Measurements from ENCODE around the gene DPP7. TPM values are rescaled to one million over a fixed set of nuclear protein-coding genes. Genes with fewer than 3 reads are reported as not detected.

Gene DPP7
- total and polyA plus RNA-seq, 10 of the 15 experiments (the other 5 are each of a cell fraction or from before 2014, with no cell fraction given), result 0.68 to 245 (median 106) TPM

DNA sequence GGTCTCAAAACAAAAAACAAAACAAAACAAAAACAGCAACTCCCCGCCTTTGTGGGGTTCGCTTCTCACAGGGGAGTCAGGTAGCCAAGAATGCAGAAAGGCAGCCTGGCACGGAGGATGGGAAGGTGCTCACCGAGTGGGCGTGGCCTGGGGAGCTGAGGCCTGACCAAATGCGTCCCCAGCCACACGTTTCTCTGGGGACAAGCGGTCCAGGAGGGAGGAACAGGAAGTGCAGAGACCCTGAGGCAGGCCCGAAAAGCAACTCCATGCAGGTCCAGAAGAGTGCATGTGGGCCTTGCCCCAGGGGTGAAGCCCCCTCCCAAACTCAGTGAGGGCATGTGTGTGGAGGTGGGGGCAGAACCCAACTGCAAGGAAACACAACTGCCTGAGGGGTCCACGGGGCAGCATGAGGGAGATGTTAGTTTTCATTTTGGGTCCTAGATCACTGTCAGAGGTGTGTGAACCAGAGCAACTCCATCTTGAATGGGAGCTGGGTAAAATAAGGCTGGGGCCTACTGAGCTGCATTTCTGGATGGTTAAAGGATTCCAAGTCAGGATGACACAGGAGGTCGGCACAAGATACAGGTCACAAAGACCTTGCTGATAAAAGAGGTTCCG lies 39.8 kb downstream of the DPP7 start (continued):
- TF ChIP-seq, protein P1, sequence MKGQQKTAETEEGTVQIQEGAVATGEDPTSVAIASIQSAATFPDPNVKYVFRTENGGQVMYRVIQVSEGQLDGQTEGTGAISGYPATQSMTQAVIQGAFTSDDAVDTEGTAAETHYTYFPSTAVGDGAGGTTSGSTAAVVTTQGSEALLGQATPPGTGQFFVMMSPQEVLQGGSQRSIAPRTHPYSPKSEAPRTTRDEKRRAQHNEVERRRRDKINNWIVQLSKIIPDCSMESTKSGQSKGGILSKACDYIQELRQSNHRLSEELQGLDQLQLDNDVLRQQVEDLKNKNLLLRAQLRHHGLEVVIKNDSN (IDR thresholded peaks at IDR 0.05; ENCODE audit: borderline replicate concordance, extremely low read length, insufficient read depth, low read depth, low read length), result no peak
- TF ChIP-seq NR2C1 (IDR thresholded peaks at IDR 0.05) (no peak), MYB (IDR thresholded peaks at IDR 0.05; ENCODE audit: borderline replicate concordance, low read depth, low read length) (no peak), BHLHE40 (IDR thresholded peaks at IDR 0.05; ENCODE audit: borderline replicate concordance in 1 of 2, low read depth in 2 of 2, low read length in 1 of 2) (peak in 1 of 2 experiments; percentile 62; a peak in 2 of 4 replicates), MEF2B (IDR thresholded peaks at IDR 0.05; ENCODE audit: partially characterized antibody, poor library complexity, severe bottlenecking) (peak; percentile 59), TCF3 (IDR thresholded peaks at IDR 0.05; ENCODE audit: borderline replicate concordance, insufficient read depth, low read depth, low read length) (no peak), BACH1 (IDR thresholded peaks at IDR 0.05; ENCODE audit: borderline replicate concordance) (no peak), HDGF (IDR thresholded peaks at IDR 0.05) (peak; percentile 84), CBFB (IDR thresholded peaks at IDR 0.05; ENCODE audit: low read depth) (no peak), TARDBP (IDR thresholded peaks at IDR 0.05; ENCODE audit: borderline replicate concordance) (no peak), JUND (IDR thresholded peaks at IDR 0.05; ENCODE audit: low read depth, low read length) (no peak), ASH2L (IDR thresholded peaks at IDR 0.05; ENCODE audit: borderline replicate concordance, low read depth) (no peak), HDAC6 (IDR thresholded peaks at IDR 0.05; ENCODE audit: unreplicated experiment) (no peak), NFYB (IDR thresholded peaks at IDR 0.05; ENCODE audit: insufficient read depth, low read depth, low read length) (no peak), SPI1 (IDR thresholded peaks at IDR 0.05; ENCODE audit: borderline replicate concordance, insufficient read depth, low read depth, low read length) (peak; percentile 65; the same call in 1 of the 2 replicates)
- TF ChIP-seq, protein P2, sequence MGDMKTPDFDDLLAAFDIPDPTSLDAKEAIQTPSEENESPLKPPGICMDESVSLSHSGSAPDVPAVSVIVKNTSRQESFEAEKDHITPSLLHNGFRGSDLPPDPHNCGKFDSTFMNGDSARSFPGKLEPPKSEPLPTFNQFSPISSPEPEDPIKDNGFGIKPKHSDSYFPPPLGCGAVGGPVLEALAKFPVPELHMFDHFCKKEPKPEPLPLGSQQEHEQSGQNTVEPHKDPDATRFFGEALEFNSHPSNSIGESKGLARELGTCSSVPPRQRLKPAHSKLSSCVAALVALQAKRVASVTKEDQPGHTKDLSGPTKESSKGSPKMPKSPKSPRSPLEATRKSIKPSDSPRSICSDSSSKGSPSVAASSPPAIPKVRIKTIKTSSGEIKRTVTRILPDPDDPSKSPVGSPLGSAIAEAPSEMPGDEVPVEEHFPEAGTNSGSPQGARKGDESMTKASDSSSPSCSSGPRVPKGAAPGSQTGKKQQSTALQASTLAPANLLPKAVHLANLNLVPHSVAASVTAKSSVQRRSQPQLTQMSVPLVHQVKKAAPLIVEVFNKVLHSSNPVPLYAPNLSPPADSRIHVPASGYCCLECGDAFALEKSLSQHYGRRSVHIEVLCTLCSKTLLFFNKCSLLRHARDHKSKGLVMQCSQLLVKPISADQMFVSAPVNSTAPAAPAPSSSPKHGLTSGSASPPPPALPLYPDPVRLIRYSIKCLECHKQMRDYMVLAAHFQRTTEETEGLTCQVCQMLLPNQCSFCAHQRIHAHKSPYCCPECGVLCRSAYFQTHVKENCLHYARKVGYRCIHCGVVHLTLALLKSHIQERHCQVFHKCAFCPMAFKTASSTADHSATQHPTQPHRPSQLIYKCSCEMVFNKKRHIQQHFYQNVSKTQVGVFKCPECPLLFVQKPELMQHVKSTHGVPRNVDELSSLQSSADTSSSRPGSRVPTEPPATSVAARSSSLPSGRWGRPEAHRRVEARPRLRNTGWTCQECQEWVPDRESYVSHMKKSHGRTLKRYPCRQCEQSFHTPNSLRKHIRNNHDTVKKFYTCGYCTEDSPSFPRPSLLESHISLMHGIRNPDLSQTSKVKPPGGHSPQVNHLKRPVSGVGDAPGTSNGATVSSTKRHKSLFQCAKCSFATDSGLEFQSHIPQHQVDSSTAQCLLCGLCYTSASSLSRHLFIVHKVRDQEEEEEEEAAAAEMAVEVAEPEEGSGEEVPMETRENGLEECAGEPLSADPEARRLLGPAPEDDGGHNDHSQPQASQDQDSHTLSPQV (IDR thresholded peaks at IDR 0.05), result peak; percentile 98
- TF ChIP-seq, protein P3, sequence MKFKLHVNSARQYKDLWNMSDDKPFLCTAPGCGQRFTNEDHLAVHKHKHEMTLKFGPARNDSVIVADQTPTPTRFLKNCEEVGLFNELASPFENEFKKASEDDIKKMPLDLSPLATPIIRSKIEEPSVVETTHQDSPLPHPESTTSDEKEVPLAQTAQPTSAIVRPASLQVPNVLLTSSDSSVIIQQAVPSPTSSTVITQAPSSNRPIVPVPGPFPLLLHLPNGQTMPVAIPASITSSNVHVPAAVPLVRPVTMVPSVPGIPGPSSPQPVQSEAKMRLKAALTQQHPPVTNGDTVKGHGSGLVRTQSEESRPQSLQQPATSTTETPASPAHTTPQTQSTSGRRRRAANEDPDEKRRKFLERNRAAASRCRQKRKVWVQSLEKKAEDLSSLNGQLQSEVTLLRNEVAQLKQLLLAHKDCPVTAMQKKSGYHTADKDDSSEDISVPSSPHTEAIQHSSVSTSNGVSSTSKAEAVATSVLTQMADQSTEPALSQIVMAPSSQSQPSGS (IDR thresholded peaks at IDR 0.05; ENCODE audit: low read length), result no peak
- TF ChIP-seq, protein P4, sequence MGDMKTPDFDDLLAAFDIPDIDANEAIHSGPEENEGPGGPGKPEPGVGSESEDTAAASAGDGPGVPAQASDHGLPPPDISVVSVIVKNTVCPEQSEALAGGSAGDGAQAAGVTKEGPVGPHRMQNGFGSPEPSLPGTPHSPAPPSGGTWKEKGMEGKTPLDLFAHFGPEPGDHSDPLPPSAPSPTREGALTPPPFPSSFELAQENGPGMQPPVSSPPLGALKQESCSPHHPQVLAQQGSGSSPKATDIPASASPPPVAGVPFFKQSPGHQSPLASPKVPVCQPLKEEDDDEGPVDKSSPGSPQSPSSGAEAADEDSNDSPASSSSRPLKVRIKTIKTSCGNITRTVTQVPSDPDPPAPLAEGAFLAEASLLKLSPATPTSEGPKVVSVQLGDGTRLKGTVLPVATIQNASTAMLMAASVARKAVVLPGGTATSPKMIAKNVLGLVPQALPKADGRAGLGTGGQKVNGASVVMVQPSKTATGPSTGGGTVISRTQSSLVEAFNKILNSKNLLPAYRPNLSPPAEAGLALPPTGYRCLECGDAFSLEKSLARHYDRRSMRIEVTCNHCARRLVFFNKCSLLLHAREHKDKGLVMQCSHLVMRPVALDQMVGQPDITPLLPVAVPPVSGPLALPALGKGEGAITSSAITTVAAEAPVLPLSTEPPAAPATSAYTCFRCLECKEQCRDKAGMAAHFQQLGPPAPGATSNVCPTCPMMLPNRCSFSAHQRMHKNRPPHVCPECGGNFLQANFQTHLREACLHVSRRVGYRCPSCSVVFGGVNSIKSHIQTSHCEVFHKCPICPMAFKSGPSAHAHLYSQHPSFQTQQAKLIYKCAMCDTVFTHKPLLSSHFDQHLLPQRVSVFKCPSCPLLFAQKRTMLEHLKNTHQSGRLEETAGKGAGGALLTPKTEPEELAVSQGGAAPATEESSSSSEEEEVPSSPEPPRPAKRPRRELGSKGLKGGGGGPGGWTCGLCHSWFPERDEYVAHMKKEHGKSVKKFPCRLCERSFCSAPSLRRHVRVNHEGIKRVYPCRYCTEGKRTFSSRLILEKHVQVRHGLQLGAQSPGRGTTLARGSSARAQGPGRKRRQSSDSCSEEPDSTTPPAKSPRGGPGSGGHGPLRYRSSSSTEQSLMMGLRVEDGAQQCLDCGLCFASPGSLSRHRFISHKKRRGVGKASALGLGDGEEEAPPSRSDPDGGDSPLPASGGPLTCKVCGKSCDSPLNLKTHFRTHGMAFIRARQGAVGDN (IDR thresholded peaks at IDR 0.05), result peak; percentile 97
